K562 (cell line): ENCODE data around the gene MTERF2. TPM values are rescaled to one million over a fixed set of nuclear protein-coding genes. Genes with fewer than 3 reads are reported as not detected.

ENCODE experiments used
- ATAC-seq: fragments of 200-7000 bp; cut with Tn5 transposase; 3 replicates; pipeline ENCODE4 v1.9.1; 2020; ENCODE audit warnings: moderate library complexity
- BruUV-seq: library from RNA; stranded (reverse); fragments of 400-500 nt; replicated peaks from 2 replicates; lab custom pipeline; 2021; lab: Mats Ljungman, UMichigan
- CTCF ChIA-PET: fragments of 300-600 bp; formaldehyde crosslinking; extraction: SDS; loops from one replicate; lab custom pipeline; 2021; ENCODE audit warnings: low intra/inter-chr PET ratio; lab: Yijun Ruan, JAX
- POLR2A ChIA-PET: fragments of 300-600, 350-650 bp; sonication (Branson Sonifier 250); formaldehyde crosslinking; extraction: SDS; loops from one replicate; lab custom pipeline; 2021; ENCODE audit warnings: antibody characterized with exemption, inconsistent platforms; lab: Yijun Ruan, JAX
- DNase-seq, 4 experiments: peaks; one replicate each; pipeline versions ENCODE4 v3.0.0 to v3.0.0-alpha.2; 2011 to 2018; ENCODE audit warnings: low spot score in 3 of 4, mixed read lengths in 3 of 4; ENCODE audit errors: extremely low read depth in 1 of 4
- FAIRE-seq: peaks from 2 replicates; lab custom pipeline; 2011; peaks lifted over from hg19 to GRCh38; lab: Jason Lieb, UNC
- H2AFZ ChIP-seq: 2 replicates; pipeline ENCODE4 v1.6.0; 2011; ENCODE audit warnings: low read depth, low read length, control low read depth, inconsistent platforms
- H3K27ac ChIP-seq: fragments of 200-600 bp; 3 replicates; pipeline ENCODE4 v1.8.0; 2011; ENCODE audit warnings: low read depth, mild to moderate bottlenecking, control low read depth, inconsistent platforms, low read length, moderate library complexity, mixed read lengths; ENCODE audit errors: extremely low read depth
- H3K27me3 ChIP-seq, 2 experiments: fragments of 300-600 bp in 1 of 2; 2 replicates in 1 of 2; 3 replicates in 1 of 2; pipeline versions ENCODE4 v1.6.0 to v1.8.0; 2011; ENCODE audit warnings: inconsistent platforms in 2 of 2, low read length in 2 of 2, mild to moderate bottlenecking in 1 of 2, mixed read lengths in 1 of 2, moderate library complexity in 1 of 2; ENCODE audit not compliant: control insufficient read depth in 2 of 2, insufficient read depth in 2 of 2
- H3K36me3 ChIP-seq: fragments of 300-600 bp; 3 replicates; pipeline ENCODE4 v1.8.0; 2011; ENCODE audit warnings: mild to moderate bottlenecking, low read length, inconsistent platforms; ENCODE audit not compliant: control insufficient read depth, insufficient read depth
- H3K4me1 ChIP-seq, 2 experiments: fragments of 200-600 bp in 1 of 2; replicated peaks in 1 of 2; 2 replicates in 1 of 2; 3 replicates in 1 of 2; pipeline versions ENCODE4 v1.5.1 to v1.8.0; 2011; ENCODE audit warnings: inconsistent platforms in 2 of 2, low read length in 2 of 2, mild to moderate bottlenecking in 1 of 2, mixed read lengths in 1 of 2, moderate library complexity in 1 of 2; ENCODE audit not compliant: control insufficient read depth in 2 of 2, insufficient read depth in 2 of 2
- H3K4me2 ChIP-seq: 2 replicates; pipeline ENCODE4 v1.6.1; 2011; ENCODE audit warnings: low read length, control low read depth, inconsistent platforms, mixed read lengths; ENCODE audit not compliant: insufficient read depth
- H3K4me3 ChIP-seq: fragments of 200-600 bp; sonication (generic), shearing (Covaris generic); 2 replicates; pipeline ENCODE4 v1.5.1; 2016; ENCODE audit warnings: control low read depth, inconsistent platforms
- H3K79me2 ChIP-seq: fragments of 200-600 bp; 3 replicates; pipeline ENCODE4 v1.8.0; 2011; ENCODE audit warnings: low read length, inconsistent platforms; ENCODE audit not compliant: control insufficient read depth, insufficient read depth
- H3K9ac ChIP-seq, 2 experiments: 2 replicates each; pipeline versions ENCODE4 v1.6.0 to v1.6.1; 2011; ENCODE audit warnings: low read depth in 2 of 2, low read length in 2 of 2, control low read depth in 1 of 2, inconsistent platforms in 1 of 2, mild to moderate bottlenecking in 1 of 2, mixed read lengths in 1 of 2; ENCODE audit not compliant: insufficient read depth in 1 of 2
- H3K9me1 ChIP-seq: one replicate; pipeline ENCODE4 v1.6.0; 2011; ENCODE audit warnings: inconsistent platforms, mild to moderate bottlenecking, low read length, moderate library complexity; ENCODE audit not compliant: control insufficient read depth, insufficient read depth
- H3K9me3 ChIP-seq: replicated peaks from 2 replicates; pipeline ENCODE4 v1.5.1; 2011; ENCODE audit warnings: low read depth, low read length, inconsistent platforms; ENCODE audit not compliant: control insufficient read depth, insufficient read depth
- H4K20me1 ChIP-seq: replicated peaks from 2 replicates; pipeline ENCODE4 v1.6.1; 2011; ENCODE audit warnings: low read length, inconsistent platforms, mixed read lengths; ENCODE audit not compliant: control insufficient read depth, insufficient read depth
- CREBBP ChIP-seq: IDR thresholded peaks from one replicate; pipeline ENCODE4 v1.6.1; 2012; ENCODE audit warnings: low read depth, mild to moderate bottlenecking, control low read depth, inconsistent platforms, low read length
- E4F1 ChIP-seq: fragments of 250-450 bp; sonication (Bioruptor Pico); IDR thresholded peaks from 2 replicates; pipeline ENCODE4 v1.5.0; 2021; ENCODE audit warnings: mild to moderate bottlenecking, borderline replicate concordance
- EP400 ChIP-seq: fragments of 450-650 bp; IDR thresholded peaks from 2 replicates; pipeline ENCODE4 v1.6.1; 2017; ENCODE audit warnings: antibody characterized with exemption, mild to moderate bottlenecking, moderate library complexity
- IRF2 ChIP-seq: sonication (generic); formaldehyde crosslinking; IDR thresholded peaks from 2 replicates; pipeline ENCODE4 v1.8.1; 2022; ENCODE audit warnings: mild to moderate bottlenecking, missing genetic modification reagents
- MCM5 ChIP-seq: fragments of 450-650 bp; IDR thresholded peaks from 2 replicates; pipeline ENCODE4 v1.6.1; 2016; ENCODE audit warnings: low read depth
- NFATC3 ChIP-seq: fragments of 450-650 bp; IDR thresholded peaks from 2 replicates; pipeline ENCODE4 v1.6.1; 2017; ENCODE audit warnings: mild to moderate bottlenecking
- PHF8 ChIP-seq: fragments of 200-600 bp; sonication (generic); IDR thresholded peaks from 2 replicates; pipeline ENCODE4 v1.6.1; 2012; ENCODE audit warnings: mixed run types, mild to moderate bottlenecking, inconsistent platforms, low read length, moderate library complexity, borderline replicate concordance
- RFX5 ChIP-seq: IDR thresholded peaks from 2 replicates; pipeline ENCODE4 v1.6.1; 2011; ENCODE audit warnings: low read depth, mild to moderate bottlenecking, improper control_type of control experiment, low read length
- STAT5A ChIP-seq: IDR thresholded peaks from 2 replicates; pipeline ENCODE4 v1.6.1; 2012; ENCODE audit warnings: low read length, inconsistent platforms, borderline replicate concordance
- ZBTB5 ChIP-seq: fragments of 450-650 bp; IDR thresholded peaks from 2 replicates; pipeline ENCODE4 v1.6.1; 2017; ENCODE audit warnings: antibody characterized with exemption
- ZNF121 ChIP-seq: sonication (generic); formaldehyde crosslinking; conservative IDR thresholded peaks from 2 replicates; pipeline ENCODE4 v1.8.0; 2022; ENCODE audit warnings: missing genetic modification reagents
- ZNF217 ChIP-seq: sonication (generic); formaldehyde crosslinking; IDR thresholded peaks from 2 replicates; pipeline ENCODE4 v1.8.0; 2022; ENCODE audit warnings: mild to moderate bottlenecking, missing genetic modification reagents
- ZNF644 ChIP-seq: fragments of 200-800 bp; sonication (Bioruptor generic); IDR thresholded peaks from 2 replicates; pipeline ENCODE4 v1.6.1; 2016; ENCODE audit warnings: low read depth, missing genetic modification characterization, missing compliant biosample characterization
- ZNF668 ChIP-seq: fragments of 250-450 bp; sonication (Bioruptor Pico); IDR thresholded peaks from 2 replicates; pipeline ENCODE4 v1.8.0; 2022; ENCODE audit warnings: mild to moderate bottlenecking, inconsistent platforms
- ZNF699 ChIP-seq: fragments of 250-450 bp; sonication (Bioruptor Pico); IDR thresholded peaks from 2 replicates; pipeline ENCODE4 v1.8.0; 2021; ENCODE audit warnings: mild to moderate bottlenecking, moderate library complexity; ENCODE audit not compliant: insufficient replicate concordance
- ZNF707 ChIP-seq: fragments of 250-450 bp; sonication (Bioruptor Pico); conservative IDR thresholded peaks from 2 replicates; pipeline ENCODE4 v1.8.0; 2022; ENCODE audit warnings: inconsistent platforms, mild to moderate bottlenecking, moderate library complexity
- WGBS: fragments of 100-300 bp; shearing (Covaris generic); methylation state at CpG from one replicate; pipeline ENCODE4 v1.1.6; 2016; ENCODE audit warnings: low coverage, mixed read lengths; ENCODE audit not compliant: insufficient coverage; ENCODE audit errors: missing lambda C conversion rate; 5-methylcytosine and 5-hydroxymethylcytosine counted together
- in situ Hi-C: fragments of 300-500 bp; cut with MboI; formaldehyde crosslinking; loops from 4 replicates; pipeline ENCODE4 v1.15.0; 2018; ENCODE audit warnings: inconsistent platforms, mixed read lengths
- intact Hi-C: fragments of 100-400 bp; cut with micrococcal nuclease; formaldehyde crosslinking; loops from 2 replicates; pipeline ENCODE4 v1.14.2; 2022
- polyA plus RNA-seq, 8 experiments: library from polyadenylated mRNA; depleted of rRNA in 4 of 8; stranded (reverse) in 5 of 8; unstranded in 3 of 8; fragments of >200 nt; fragmentation: Nextera tagmentation in 2 of 8; fragmentation: Illumina TruSeq in 1 of 8; extraction: Ambion mirVana in 2 of 8; extraction: Trizol in 1 of 8; gene quantifications; 2 replicates each; pipeline versions ENCODE4 v1.2.1 to v1.2.3, GENCODE V29; 2011 to 2014; ENCODE audit warnings: inconsistent platforms in 1 of 8, missing spikeins in 1 of 8
- total RNA-seq, 7 experiments: library from RNA; depleted of rRNA in 6 of 7; stranded (reverse); fragments of >200 nt in 6 of 7; fragmentation: Illumina TruSeq in 2 of 7; extraction: Trizol in 2 of 7; gene quantifications; 2 replicates each; pipeline versions ENCODE4 v1.2.1 to v1.2.3, GENCODE V29; 2011 to 2021; ENCODE audit warnings: low replicate concordance in 1 of 7

MTERF2 gene
- total and polyA plus RNA-seq, 9 of the 15 experiments (the other 6 are each of a cell fraction or from before 2014, with no cell fraction given): 10.0 to 63.2 (median 33.2) TPM

GRCh38 chr12:106941481-106942156 is 45.3 kb downstream of the MTERF2 start:
- Histone ChIP-seq H3K9ac (peak overlapping the region in 1 of 2 experiments; percentile 1; a peak in 1 of 4 replicates), H3K4me2 (peak overlapping the region; percentile 45), H3K79me2 (no peaks in the 10 kb centered on the region), H3K9me1 (no peaks in the 10 kb centered on the region), H4K20me1 (no peaks in the 10 kb centered on the region), H3K4me1 (peaks cover 10 to 26% of the 10 kb centered on the region in 2 experiments; a peak in 4 of 5 replicates), H3K9me3 (no peaks in the 10 kb centered on the region; the same call in 1 of the 2 replicates), H3K4me3 (no peak overlapping the region), H2AFZ (no peak overlapping the region; the same call in 1 of the 2 replicates), H3K27me3 (no peaks in the 10 kb centered on the region), H3K27ac (peak overlapping the region; percentile 16; the same call in 2 of the 3 replicates), H3K36me3 (no peaks in the 10 kb centered on the region)
- DNase-seq: peak; percentile 41 to 82 (median 55)
- ChIA-PET POLR2A (interaction anchor here (0.7 to 1.4 kb wide), 6 partner anchors 9 to 183 kb away, joined by 3 to 17 read pairs (median 5); partner anchors contain the start of gene TMEM263), CTCF (no interaction called here)
- WGBS: 0% methylated on average over 6 of the region's 6 CpGs
- peak; percentile 83 for ATAC-seq
- peak; percentile 87 for FAIRE-seq
- no TSS peak for BruUV-seq
- in situ Hi-C loops (loop anchor here (25.0 kb wide), 1 partner anchor 671 kb away; no protein-coding TSS in a partner anchor), intact Hi-C loops (no loop called here)
- TF ChIP-seq EP400: no peak
- no peak for TF ChIP-seq ZBTB5
- TF ChIP-seq PHF8: no peak
- no peak for TF ChIP-seq ZNF121
- TF ChIP-seq E4F1 (CRISPR knock-in tag): no peak
- TF ChIP-seq ZNF644 (tag): peak; percentile 81
- no peak for TF ChIP-seq RFX5
- no peak for TF ChIP-seq CREBBP
- TF ChIP-seq ZNF699: no peak
- no peak for TF ChIP-seq IRF2 (CRISPR knock-in tag)
- no peak for TF ChIP-seq ZNF668 (CRISPR knock-in tag)
- no peak for TF ChIP-seq NFATC3
- no peak for TF ChIP-seq ZNF217 (CRISPR knock-in tag)
- peak; percentile 50; the same call in 1 of the 2 replicates for TF ChIP-seq STAT5A
- no peak for TF ChIP-seq MCM5
- TF ChIP-seq ZNF707: no peak
